Measurements from ENCODE around the gene DDX20. TPM values are rescaled to one million over a fixed set of nuclear protein-coding genes. Genes with fewer than 3 reads are reported as not detected.

Gene DDX20
- total RNA-seq, 1 donor from 2014 or later: 24.7 TPM

GRCh38 chr1:111717450-111717849 is 38.3 kb upstream of the DDX20 start:
- no peaks in the 10 kb centered on the region for H3K36me3 ChIP-seq (ENCODE audit: control insufficient read depth, insufficient read depth, low read length)
- H3K27me3 ChIP-seq (ENCODE audit: control insufficient read depth, insufficient read depth, low read length): no peaks in the 10 kb centered on the region
- DNase-seq (ENCODE audit: low read depth): no peak
- no peak overlapping the region for H3K4me3 ChIP-seq (ENCODE audit: low read depth, low read length)
- TF ChIP-seq, protein P1, sequence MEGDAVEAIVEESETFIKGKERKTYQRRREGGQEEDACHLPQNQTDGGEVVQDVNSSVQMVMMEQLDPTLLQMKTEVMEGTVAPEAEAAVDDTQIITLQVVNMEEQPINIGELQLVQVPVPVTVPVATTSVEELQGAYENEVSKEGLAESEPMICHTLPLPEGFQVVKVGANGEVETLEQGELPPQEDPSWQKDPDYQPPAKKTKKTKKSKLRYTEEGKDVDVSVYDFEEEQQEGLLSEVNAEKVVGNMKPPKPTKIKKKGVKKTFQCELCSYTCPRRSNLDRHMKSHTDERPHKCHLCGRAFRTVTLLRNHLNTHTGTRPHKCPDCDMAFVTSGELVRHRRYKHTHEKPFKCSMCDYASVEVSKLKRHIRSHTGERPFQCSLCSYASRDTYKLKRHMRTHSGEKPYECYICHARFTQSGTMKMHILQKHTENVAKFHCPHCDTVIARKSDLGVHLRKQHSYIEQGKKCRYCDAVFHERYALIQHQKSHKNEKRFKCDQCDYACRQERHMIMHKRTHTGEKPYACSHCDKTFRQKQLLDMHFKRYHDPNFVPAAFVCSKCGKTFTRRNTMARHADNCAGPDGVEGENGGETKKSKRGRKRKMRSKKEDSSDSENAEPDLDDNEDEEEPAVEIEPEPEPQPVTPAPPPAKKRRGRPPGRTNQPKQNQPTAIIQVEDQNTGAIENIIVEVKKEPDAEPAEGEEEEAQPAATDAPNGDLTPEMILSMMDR (IDR thresholded peaks at IDR 0.05; ENCODE audit: insufficient read depth, low read length, poor library complexity, severe bottlenecking): no peak

GRCh38 chr1:111719135-111719534 is 36.6 kb upstream of the DDX20 start:
- Histone ChIP-seq H3K36me3 (ENCODE audit: control insufficient read depth, insufficient read depth, low read length) (no peaks in the 10 kb centered on the region), H3K27me3 (ENCODE audit: control insufficient read depth, insufficient read depth, low read length) (no peaks in the 10 kb centered on the region), H3K4me3 (ENCODE audit: low read depth, low read length) (no peak overlapping the region)
- DNase-seq (ENCODE audit: low read depth): no peak
- TF ChIP-seq, protein P1 (IDR thresholded peaks at IDR 0.05; ENCODE audit: insufficient read depth, low read length, poor library complexity, severe bottlenecking): no peak

- H3K27me3 ChIP-seq (ENCODE audit: control insufficient read depth, insufficient read depth, low read length): no peaks in the 10 kb centered on the region
- DNase-seq (ENCODE audit: low read depth): no peak
- H3K36me3 ChIP-seq (ENCODE audit: control insufficient read depth, insufficient read depth, low read length): no peaks in the 10 kb centered on the region
- H3K4me3 ChIP-seq (ENCODE audit: low read depth, low read length): no peak overlapping the region
- TF ChIP-seq, protein P1 (IDR thresholded peaks at IDR 0.05; ENCODE audit: insufficient read depth, low read length, poor library complexity, severe bottlenecking): no peak
Observed at GRCh38 chr1:111719674-111720132, 36.0 kb upstream of the DDX20 start.

- no peak for DNase-seq (ENCODE audit: low read depth)
- Histone ChIP-seq H3K4me3 (ENCODE audit: low read depth, low read length) (no peak overlapping the region), H3K27me3 (ENCODE audit: control insufficient read depth, insufficient read depth, low read length) (no peaks in the 10 kb centered on the region), H3K36me3 (ENCODE audit: control insufficient read depth, insufficient read depth, low read length) (no peaks in the 10 kb centered on the region)
- TF ChIP-seq, protein P1 (IDR thresholded peaks at IDR 0.05; ENCODE audit: insufficient read depth, low read length, poor library complexity, severe bottlenecking): no peak
Observed at GRCh38 chr1:111720274-111720976, 35.3 kb upstream of the DDX20 start.

GRCh38 chr1:111720977-111721786 is 34.5 kb upstream of the DDX20 start:
- TF ChIP-seq, protein P1 (IDR thresholded peaks at IDR 0.05; ENCODE audit: insufficient read depth, low read length, poor library complexity, severe bottlenecking): no peak
- no peaks in the 10 kb centered on the region for H3K36me3 ChIP-seq (ENCODE audit: control insufficient read depth, insufficient read depth, low read length)
- no peak overlapping the region for H3K4me3 ChIP-seq (ENCODE audit: low read depth, low read length)
- no peaks in the 10 kb centered on the region for H3K27me3 ChIP-seq (ENCODE audit: control insufficient read depth, insufficient read depth, low read length)
- DNase-seq (ENCODE audit: low read depth): no peak

Measured in kidney epithelial cell (primary cell).